ENCODE data around the gene MFGE8. TPM values are rescaled to one million over a fixed set of nuclear protein-coding genes. Genes with fewer than 3 reads are reported as not detected.
"Not testable (repeated sequence)": the region's sequence is repeated elsewhere in the genome, so short reads cannot be mapped to it uniquely, and the experiment has no call there.

The MFGE8 gene
- total RNA-seq, 1 experiment from 2014 or later = 32.0 TPM

DNA sequence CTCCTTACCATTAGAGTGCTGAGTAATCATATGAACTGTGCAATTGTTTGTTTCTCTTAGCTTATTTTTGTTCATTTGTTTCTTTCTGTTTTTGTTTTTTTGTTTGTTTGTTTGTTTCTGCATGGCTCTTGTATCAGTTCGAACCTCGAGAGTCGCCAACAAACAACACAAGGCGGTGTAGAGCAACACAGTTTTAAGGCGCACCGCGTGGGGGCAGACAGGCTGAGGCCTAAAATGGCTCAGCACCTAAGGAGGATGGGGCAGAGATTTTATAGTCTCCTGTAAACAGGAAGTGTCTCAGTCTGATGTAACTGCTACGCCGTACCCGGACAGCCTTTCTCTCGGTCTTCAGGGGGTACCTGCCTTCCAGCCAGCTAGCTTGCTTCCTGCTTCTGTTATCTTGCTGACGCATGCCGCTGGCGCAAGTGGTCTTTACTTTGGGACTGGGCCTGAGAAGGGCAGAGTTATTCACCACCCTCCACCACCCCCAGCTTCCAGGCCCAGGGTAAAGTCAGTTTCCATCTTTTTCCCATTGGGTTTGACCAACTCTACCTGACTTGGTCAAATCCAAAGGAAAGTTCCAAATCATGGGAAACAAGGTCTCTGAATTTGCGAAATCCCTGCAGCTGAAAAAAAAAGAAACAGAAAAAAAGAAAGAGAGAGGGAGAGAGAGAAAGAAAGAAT is 25.8 kb upstream of the MFGE8 start:
- Histone ChIP-seq H3K36me3 (ENCODE audit: low read depth, low read length) (no peaks in the 10 kb centered on the region), H4K20me1 (ENCODE audit: low read length) (no peaks in the 10 kb centered on the region), H3K4me3 (ENCODE audit: low read length) (no peak overlapping the region), H3K9me3 (ENCODE audit: low read length) (no peaks in the 10 kb centered on the region), H3K79me2 (ENCODE audit: low read length) (no peaks in the 10 kb centered on the region), H2AFZ (ENCODE audit: low read length) (no peak overlapping the region), H3K27me3 (ENCODE audit: low read length) (no peaks in the 10 kb centered on the region), H3K4me1 (ENCODE audit: insufficient read depth, low read length) (no peaks in the 10 kb centered on the region), H3K27ac (ENCODE audit: low read length) (no peak overlapping the region), H3F3A (ENCODE audit: low read length, unreplicated experiment) (no peaks in the 10 kb centered on the region), H3K4me2 (ENCODE audit: low read length) (no peak overlapping the region), H3K9me2 (replicated peaks; ENCODE audit: low read length) (no peaks in the 10 kb centered on the region), H3K9ac (ENCODE audit: low read length) (no peak overlapping the region)
- intact Hi-C loops (cut with micrococcal nuclease) = no loop called here
- TF ChIP-seq EZH2 (IDR thresholded peaks at IDR 0.05; ENCODE audit: low read length, unreplicated experiment) (no peak), EZH2phosphoT487 (IDR thresholded peaks at IDR 0.05; ENCODE audit: borderline replicate concordance, low read length) (no peak)
- TF ChIP-seq, protein P1, sequence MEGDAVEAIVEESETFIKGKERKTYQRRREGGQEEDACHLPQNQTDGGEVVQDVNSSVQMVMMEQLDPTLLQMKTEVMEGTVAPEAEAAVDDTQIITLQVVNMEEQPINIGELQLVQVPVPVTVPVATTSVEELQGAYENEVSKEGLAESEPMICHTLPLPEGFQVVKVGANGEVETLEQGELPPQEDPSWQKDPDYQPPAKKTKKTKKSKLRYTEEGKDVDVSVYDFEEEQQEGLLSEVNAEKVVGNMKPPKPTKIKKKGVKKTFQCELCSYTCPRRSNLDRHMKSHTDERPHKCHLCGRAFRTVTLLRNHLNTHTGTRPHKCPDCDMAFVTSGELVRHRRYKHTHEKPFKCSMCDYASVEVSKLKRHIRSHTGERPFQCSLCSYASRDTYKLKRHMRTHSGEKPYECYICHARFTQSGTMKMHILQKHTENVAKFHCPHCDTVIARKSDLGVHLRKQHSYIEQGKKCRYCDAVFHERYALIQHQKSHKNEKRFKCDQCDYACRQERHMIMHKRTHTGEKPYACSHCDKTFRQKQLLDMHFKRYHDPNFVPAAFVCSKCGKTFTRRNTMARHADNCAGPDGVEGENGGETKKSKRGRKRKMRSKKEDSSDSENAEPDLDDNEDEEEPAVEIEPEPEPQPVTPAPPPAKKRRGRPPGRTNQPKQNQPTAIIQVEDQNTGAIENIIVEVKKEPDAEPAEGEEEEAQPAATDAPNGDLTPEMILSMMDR (conservative IDR thresholded peaks at IDR 0.05; ENCODE audit: low read depth, low read length) = no peak
- ATAC-seq (no peak), DNase-seq (no peak)
- CTCF ChIA-PET = no interaction called here
- no TSS peak for BruUV-seq (replicated peaks)
- POLR2A ChIA-PET (ENCODE audit: unreplicated experiment) = no interaction called here

DNA sequence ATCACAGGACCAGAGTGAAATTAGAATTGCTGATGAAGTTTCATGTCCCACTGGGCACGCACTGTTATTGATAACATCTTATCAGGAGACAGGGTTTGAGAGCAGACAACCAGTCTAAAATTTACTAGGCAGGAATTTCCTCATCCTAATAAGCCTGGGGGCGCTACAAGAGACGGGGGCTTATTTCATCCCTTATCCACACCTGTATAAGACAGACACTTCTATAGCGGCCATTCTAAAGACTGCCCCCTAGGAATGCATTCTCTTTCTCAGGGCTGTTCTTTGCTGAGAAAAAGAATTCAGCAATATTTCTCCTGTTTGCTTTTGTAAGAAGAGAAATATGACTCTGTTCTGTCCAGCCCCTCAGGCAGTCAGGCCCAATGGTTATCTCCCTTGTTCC is 21.3 kb upstream of the MFGE8 start:
- H3F3A ChIP-seq (ENCODE audit: low read length, unreplicated experiment); H2AFZ ChIP-seq (ENCODE audit: low read length); H3K9me3 ChIP-seq (ENCODE audit: low read length); H3K27me3 ChIP-seq (ENCODE audit: low read length); CTCF ChIA-PET; ATAC-seq; DNase-seq; intact Hi-C loops (cut with micrococcal nuclease); H3K27ac ChIP-seq (ENCODE audit: low read length); H4K20me1 ChIP-seq (ENCODE audit: low read length); H3K4me3 ChIP-seq (ENCODE audit: low read length); H3K4me1 ChIP-seq (ENCODE audit: insufficient read depth, low read length); H3K79me2 ChIP-seq (ENCODE audit: low read length); POLR2A ChIA-PET (ENCODE audit: unreplicated experiment); H3K36me3 ChIP-seq (ENCODE audit: low read depth, low read length); H3K4me2 ChIP-seq (ENCODE audit: low read length); H3K9ac ChIP-seq (ENCODE audit: low read length); H3K9me2 ChIP-seq (replicated peaks; ENCODE audit: low read length); BruUV-seq (replicated peaks): not testable (repeated sequence)

DNA sequence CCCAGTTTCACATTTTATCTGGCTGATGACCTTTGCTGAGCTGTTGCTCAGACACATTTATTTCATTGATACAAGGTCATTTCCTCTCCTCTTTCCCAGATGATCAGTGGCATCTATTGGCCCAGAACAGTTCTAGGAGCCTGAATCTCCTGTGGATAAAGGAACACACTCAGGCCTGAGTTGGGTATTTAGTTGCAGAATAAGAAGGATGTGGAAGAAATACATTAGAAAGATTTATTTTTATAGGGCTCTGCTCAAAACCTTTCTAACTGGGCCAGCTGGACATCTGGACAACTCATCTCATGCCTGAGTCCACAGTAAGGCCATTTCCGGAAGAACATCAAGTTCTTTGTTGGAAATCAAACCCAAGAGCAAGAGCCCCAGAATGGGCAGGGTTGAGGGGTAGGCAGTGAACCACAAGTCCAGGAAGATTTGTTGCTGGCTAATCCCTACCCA is 19.7 kb upstream of the MFGE8 start:
- intact Hi-C loops (cut with micrococcal nuclease) = no loop called here
- no peaks in the 10 kb centered on the region for H3K27me3 ChIP-seq (ENCODE audit: low read length)
- DNase-seq = no peak
- POLR2A ChIA-PET (ENCODE audit: unreplicated experiment) = no interaction called here
- TF ChIP-seq EZH2 (IDR thresholded peaks at IDR 0.05; ENCODE audit: low read length, unreplicated experiment) = no peak
- no peak for TF ChIP-seq EZH2phosphoT487 (IDR thresholded peaks at IDR 0.05; ENCODE audit: borderline replicate concordance, low read length)
- TF ChIP-seq, protein P1 (conservative IDR thresholded peaks at IDR 0.05; ENCODE audit: low read depth, low read length) = no peak
- no peak for ATAC-seq
- no peak overlapping the region for H3K4me3 ChIP-seq (ENCODE audit: low read length)
- no peak overlapping the region for H2AFZ ChIP-seq (ENCODE audit: low read length)
- no peaks in the 10 kb centered on the region for H3K36me3 ChIP-seq (ENCODE audit: low read depth, low read length)
- H3K9me2 ChIP-seq (replicated peaks; ENCODE audit: low read length) = no peaks in the 10 kb centered on the region
- H4K20me1 ChIP-seq (ENCODE audit: low read length) = no peaks in the 10 kb centered on the region
- BruUV-seq (replicated peaks) = no TSS peak
- H3K4me1 ChIP-seq (ENCODE audit: insufficient read depth, low read length) = peaks cover 8% of the 10 kb centered on the region
- H3K9me3 ChIP-seq (ENCODE audit: low read length) = no peaks in the 10 kb centered on the region
- no peak overlapping the region for H3K9ac ChIP-seq (ENCODE audit: low read length)
- H3K79me2 ChIP-seq (ENCODE audit: low read length) = no peaks in the 10 kb centered on the region
- CTCF ChIA-PET = no interaction called here
- H3K27ac ChIP-seq (ENCODE audit: low read length) = no peak overlapping the region
- no peaks in the 10 kb centered on the region for H3F3A ChIP-seq (ENCODE audit: low read length, unreplicated experiment)
- no peak overlapping the region for H3K4me2 ChIP-seq (ENCODE audit: low read length)

All from PC-3 (cell line).